Lower lobe of right lung (tissue), 2 donors: ENCODE results near the gene C2orf81. TPM values are rescaled to one million over a fixed set of nuclear protein-coding genes. Genes with fewer than 3 reads are reported as not detected.

Experiments used
- ATAC-seq, 2 donors: fragments of 200-7000 bp; cut with Tn5 transposase; one replicate each; pipeline ENCODE4 v1.9.1; 2020 to 2022; ENCODE audit warnings: mild to moderate bottlenecking in 2 of 2, moderate library complexity in 2 of 2
- DNase-seq: peaks from one replicate; pipeline ENCODE4 v3.0.0-alpha.2; 2020
- H3K27ac ChIP-seq: fragments of 200-600 bp; one replicate; pipeline ENCODE4 v1.8.0; 2022
- H3K27me3 ChIP-seq: fragments of 200-600 bp; one replicate; pipeline ENCODE4 v1.8.0; 2022; ENCODE audit warnings: low read depth
- H3K36me3 ChIP-seq: fragments of 200-600 bp; one replicate; pipeline ENCODE4 v1.8.0; 2022; ENCODE audit warnings: mild to moderate bottlenecking
- H3K4me1 ChIP-seq: fragments of 200-600 bp; one replicate; pipeline ENCODE4 v1.8.0; 2022
- H3K4me3 ChIP-seq: fragments of 200-600 bp; one replicate; pipeline ENCODE4 v1.8.0; 2022; ENCODE audit warnings: mild to moderate bottlenecking
- H3K9me3 ChIP-seq: fragments of 200-600 bp; one replicate; pipeline ENCODE4 v1.8.0; 2022
- intact Hi-C: fragments of 100-400 bp; cut with DNase I; formaldehyde crosslinking; loops from one replicate; pipeline ENCODE4 v1.11.0; 2022
- total RNA-seq: library from RNA; stranded (reverse); fragmentation: NEBNext Ultra II Directional; extraction: Animal tissue kit (Norgen Biotek cat#: 25700); gene quantifications from one replicate; pipeline ENCODE4 v1.2.1, GENCODE V29; 2021
- TF ChIP-seq, protein P1 (sequence below): fragments of 200-600 bp; IDR thresholded peaks from one replicate; pipeline ENCODE4 v1.8.0; 2022; ENCODE audit warnings: antibody characterized with exemption, mild to moderate bottlenecking
- donor health status: DM: no; HTN: yes; CAD: no; lungs with severe emphysema.

The C2orf81 gene
- total RNA-seq, 1 donor from 2014 or later: 10.0 TPM

GRCh38 chr2:74371421-74371820, 50.0 kb downstream of the C2orf81 start:
- DNase-seq: no peak
- peaks cover 15% of the 10 kb centered on the region for H3K4me1 ChIP-seq
- no peaks in the 10 kb centered on the region for H3K27me3 ChIP-seq
- H3K27ac ChIP-seq: no peak overlapping the region
- H3K9me3 ChIP-seq: no peaks in the 10 kb centered on the region
- H3K36me3 ChIP-seq: peaks cover 76% of the 10 kb centered on the region
- no peak overlapping the region for H3K4me3 ChIP-seq
- TF ChIP-seq, protein P1, sequence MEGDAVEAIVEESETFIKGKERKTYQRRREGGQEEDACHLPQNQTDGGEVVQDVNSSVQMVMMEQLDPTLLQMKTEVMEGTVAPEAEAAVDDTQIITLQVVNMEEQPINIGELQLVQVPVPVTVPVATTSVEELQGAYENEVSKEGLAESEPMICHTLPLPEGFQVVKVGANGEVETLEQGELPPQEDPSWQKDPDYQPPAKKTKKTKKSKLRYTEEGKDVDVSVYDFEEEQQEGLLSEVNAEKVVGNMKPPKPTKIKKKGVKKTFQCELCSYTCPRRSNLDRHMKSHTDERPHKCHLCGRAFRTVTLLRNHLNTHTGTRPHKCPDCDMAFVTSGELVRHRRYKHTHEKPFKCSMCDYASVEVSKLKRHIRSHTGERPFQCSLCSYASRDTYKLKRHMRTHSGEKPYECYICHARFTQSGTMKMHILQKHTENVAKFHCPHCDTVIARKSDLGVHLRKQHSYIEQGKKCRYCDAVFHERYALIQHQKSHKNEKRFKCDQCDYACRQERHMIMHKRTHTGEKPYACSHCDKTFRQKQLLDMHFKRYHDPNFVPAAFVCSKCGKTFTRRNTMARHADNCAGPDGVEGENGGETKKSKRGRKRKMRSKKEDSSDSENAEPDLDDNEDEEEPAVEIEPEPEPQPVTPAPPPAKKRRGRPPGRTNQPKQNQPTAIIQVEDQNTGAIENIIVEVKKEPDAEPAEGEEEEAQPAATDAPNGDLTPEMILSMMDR: no peak
- no peak for ATAC-seq
- intact Hi-C loops: no loop called here

DNA sequence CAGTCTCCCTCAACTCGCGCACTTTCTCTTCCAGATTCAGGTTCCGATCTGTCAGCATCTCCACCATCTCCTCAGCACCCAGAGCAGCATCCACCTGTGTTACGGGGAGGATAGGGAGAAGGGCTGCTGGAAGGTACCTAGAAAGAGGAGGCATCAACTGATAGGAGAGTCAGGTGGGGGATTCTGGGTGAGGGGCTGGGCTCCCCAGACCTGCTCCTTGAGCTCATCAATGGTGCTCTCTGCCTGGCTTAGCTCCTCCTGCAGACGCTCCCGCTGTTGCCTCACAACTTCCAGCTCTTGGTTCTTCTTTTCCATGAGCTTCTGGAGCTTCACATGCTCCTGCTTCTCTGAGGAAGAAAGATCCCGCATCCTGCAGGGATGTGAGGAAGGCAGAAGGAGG, 51.4 kb downstream of the C2orf81 start:
- DNase-seq (no peak), ATAC-seq (no peak)
- Histone ChIP-seq H3K4me1 (peaks cover 15% of the 10 kb centered on the region), H3K27me3 (no peaks in the 10 kb centered on the region), H3K27ac (no peak overlapping the region), H3K36me3 (peaks cover 76% of the 10 kb centered on the region), H3K4me3 (no peak overlapping the region), H3K9me3 (no peaks in the 10 kb centered on the region)
- TF ChIP-seq, protein P1: no peak
- intact Hi-C loops: no loop called here

DNA sequence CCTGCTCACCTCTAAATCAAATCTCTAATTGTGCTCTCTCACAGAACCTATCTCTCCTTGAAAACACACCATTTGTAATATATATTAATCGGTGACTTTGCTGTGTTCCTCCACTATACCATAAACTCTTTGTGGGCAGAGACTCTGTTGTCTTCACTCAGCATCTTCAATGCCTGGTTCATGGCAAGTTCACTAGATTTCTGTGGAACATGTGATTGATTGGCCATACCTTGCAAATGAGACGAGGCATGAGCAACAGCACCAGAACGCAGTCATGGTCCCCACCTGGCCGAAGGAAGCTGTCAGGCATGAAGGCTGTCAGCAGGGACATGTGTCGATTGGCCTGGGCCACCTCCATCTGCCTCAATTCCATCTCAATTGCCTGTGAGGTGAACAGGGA, 52.9 kb downstream of the C2orf81 start:
- TF ChIP-seq, protein P1: no peak
- peaks cover 8% of the 10 kb centered on the region for H3K4me1 ChIP-seq
- DNase-seq (no peak), ATAC-seq (no peak)
- intact Hi-C loops: no loop called here
- no peaks in the 10 kb centered on the region for H3K27me3 ChIP-seq
- peaks cover 89% of the 10 kb centered on the region for H3K36me3 ChIP-seq
- H3K4me3 ChIP-seq: no peak overlapping the region
- H3K9me3 ChIP-seq: no peaks in the 10 kb centered on the region
- H3K27ac ChIP-seq: no peak overlapping the region

GRCh38 chr2:74367789-74368188, 53.6 kb downstream of the C2orf81 start:
- Histone ChIP-seq H3K36me3 (peaks cover 96% of the 10 kb centered on the region), H3K9me3 (no peaks in the 10 kb centered on the region), H3K4me1 (peaks cover 1% of the 10 kb centered on the region), H3K4me3 (no peak overlapping the region), H3K27me3 (no peaks in the 10 kb centered on the region), H3K27ac (no peak overlapping the region)
- DNase-seq (no peak), ATAC-seq (no peak)
- TF ChIP-seq, protein P1: no peak
- intact Hi-C loops: no loop called here

DNA sequence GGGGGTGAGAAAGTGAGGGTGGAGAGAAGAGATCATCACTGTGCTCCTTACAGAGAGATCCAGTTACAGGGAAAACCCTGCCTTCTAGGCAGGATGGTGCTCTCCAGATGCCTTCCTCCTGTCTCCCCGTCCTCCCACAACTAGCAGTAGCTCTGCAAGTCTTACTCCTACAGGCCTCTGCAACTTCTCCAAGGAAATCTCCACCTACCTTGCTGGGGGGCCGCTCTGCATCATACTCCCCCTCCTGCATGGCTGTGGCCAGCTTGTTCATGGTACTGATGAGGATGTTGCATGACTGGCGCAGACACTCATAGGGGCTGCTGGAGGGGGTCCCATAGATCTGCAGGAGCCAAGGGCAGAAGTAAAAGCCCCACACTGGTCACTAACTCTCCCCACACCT, 55.4 kb downstream of the C2orf81 start:
- no peak overlapping the region for H3K27ac ChIP-seq
- ATAC-seq (no peak), DNase-seq (no peak)
- H3K9me3 ChIP-seq: no peaks in the 10 kb centered on the region
- intact Hi-C loops: no loop called here
- H3K4me3 ChIP-seq: no peak overlapping the region
- no peaks in the 10 kb centered on the region for H3K27me3 ChIP-seq
- peaks cover 100% of the 10 kb centered on the region for H3K36me3 ChIP-seq
- TF ChIP-seq, protein P1: no peak
- no peaks in the 10 kb centered on the region for H3K4me1 ChIP-seq
